Retina (tissue), 1 donor: ENCODE results near the gene ELF4.
"Not testable (repeated sequence)": the region's sequence is repeated elsewhere in the genome, so short reads cannot be mapped to it uniquely, and the experiment has no call there.

Experiments
- DNase-seq: peaks from one replicate; pipeline ENCODE4 v3.0.0-alpha.2; 2016

Gene ELF4

GRCh38 chrX:130110379-130111219, at the start of gene ELF4:
TSS of gene ELF4 (minus strand) at chrX:130110497. CDS start at chrX:130081330, 29,167 bp downstream.
- no peak for DNase-seq

GRCh38 chrX:130159776-130160175, 49.5 kb upstream of the ELF4 start:
- DNase-seq = no peak

GRCh38 chrX:130158311-130158710, 48.0 kb upstream of the ELF4 start:
- DNase-seq = no peak

GRCh38 chrX:130155564-130155963, 45.3 kb upstream of the ELF4 start:
- DNase-seq = no peak

- no peak for DNase-seq
These were observed 37.3 kb upstream of the ELF4 start for GRCh38 chrX:130147631-130148030.

- no peak for DNase-seq
These were observed 34.8 kb upstream of the ELF4 start for GRCh38 chrX:130145123-130145522.

GRCh38 chrX:130144509-130144908, 34.2 kb upstream of the ELF4 start:
- DNase-seq = no peak

- DNase-seq = no peak
These were observed 29.3 kb upstream of the ELF4 start for GRCh38 chrX:130139474-130140201.

GRCh38 chrX:130136961-130137360, 26.7 kb upstream of the ELF4 start:
- DNase-seq = no peak

- no peak for DNase-seq
These were observed 26.2 kb upstream of the ELF4 start for GRCh38 chrX:130136496-130136895.

GRCh38 chrX:130130990-130131389, 20.7 kb upstream of the ELF4 start:
- DNase-seq = no peak

GRCh38 chrX:130125091-130125874, 15.0 kb upstream of the ELF4 start:
- DNase-seq = no peak

GRCh38 chrX:130124577-130124976, 14.3 kb upstream of the ELF4 start:
- DNase-seq = no peak

GRCh38 chrX:130121505-130121800, 11.2 kb upstream of the ELF4 start:
- no peak for DNase-seq

GRCh38 chrX:130120746-130121504, 10.6 kb upstream of the ELF4 start:
- DNase-seq = peak; percentile 88

GRCh38 chrX:130120321-130120731, 10.0 kb upstream of the ELF4 start:
- no peak for DNase-seq

- no peak for DNase-seq
These were observed 9.1 kb upstream of the ELF4 start for GRCh38 chrX:130119312-130119898.

- DNase-seq = no peak
These were observed 8.4 kb upstream of the ELF4 start for GRCh38 chrX:130118441-130119311.

- DNase-seq = no peak
These were observed 6.9 kb upstream of the ELF4 start for GRCh38 chrX:130117166-130117565.

- not testable (repeated sequence) for DNase-seq
These were observed 5.0 kb upstream of the ELF4 start for GRCh38 chrX:130115119-130115885.
